A673 (cell line): ENCODE data around the gene CDC123.

Experiments used
- EZH2 ChIP-seq: fragments of 200-600 bp; sonication (generic); IDR thresholded peaks from 2 replicates; pipeline ENCODE4 v1.6.1; 2017; ENCODE audit warnings: borderline replicate concordance, low read depth, mild to moderate bottlenecking, mixed read lengths, antibody characterized with exemption, low read length; ENCODE audit not compliant: poor library complexity, severe bottlenecking
- TF ChIP-seq, protein P1 (sequence below): fragments of 300-800, 200-600 bp; sonication (generic); conservative IDR thresholded peaks from 2 replicates; pipeline ENCODE4 v1.5.1; 2017; ENCODE audit warnings: low read depth, mild to moderate bottlenecking, antibody characterized with exemption, low read length, moderate library complexity, mixed read lengths

- TF ChIP-seq, protein P1, sequence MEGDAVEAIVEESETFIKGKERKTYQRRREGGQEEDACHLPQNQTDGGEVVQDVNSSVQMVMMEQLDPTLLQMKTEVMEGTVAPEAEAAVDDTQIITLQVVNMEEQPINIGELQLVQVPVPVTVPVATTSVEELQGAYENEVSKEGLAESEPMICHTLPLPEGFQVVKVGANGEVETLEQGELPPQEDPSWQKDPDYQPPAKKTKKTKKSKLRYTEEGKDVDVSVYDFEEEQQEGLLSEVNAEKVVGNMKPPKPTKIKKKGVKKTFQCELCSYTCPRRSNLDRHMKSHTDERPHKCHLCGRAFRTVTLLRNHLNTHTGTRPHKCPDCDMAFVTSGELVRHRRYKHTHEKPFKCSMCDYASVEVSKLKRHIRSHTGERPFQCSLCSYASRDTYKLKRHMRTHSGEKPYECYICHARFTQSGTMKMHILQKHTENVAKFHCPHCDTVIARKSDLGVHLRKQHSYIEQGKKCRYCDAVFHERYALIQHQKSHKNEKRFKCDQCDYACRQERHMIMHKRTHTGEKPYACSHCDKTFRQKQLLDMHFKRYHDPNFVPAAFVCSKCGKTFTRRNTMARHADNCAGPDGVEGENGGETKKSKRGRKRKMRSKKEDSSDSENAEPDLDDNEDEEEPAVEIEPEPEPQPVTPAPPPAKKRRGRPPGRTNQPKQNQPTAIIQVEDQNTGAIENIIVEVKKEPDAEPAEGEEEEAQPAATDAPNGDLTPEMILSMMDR: no peak
- no peak for TF ChIP-seq EZH2
Observed at GRCh38 chr10:12196531-12197211, 683 bp downstream of the CDC123 start.
